Stimulated activated naive CD4-positive, alpha-beta T cell (primary cell): ENCODE data around the gene VIPAS39.

Experiments used
- DNase-seq, 6 experiments: peaks; one replicate each; lab custom pipeline; 2025; lab: John Stamatoyannopoulos, UW

The VIPAS39 gene

GRCh38 chr14:77406086-77406485, 51.3 kb downstream of the VIPAS39 start:
- DNase-seq = no peak

- no peak for DNase-seq
Observed at GRCh38 chr14:77403768-77404167, 53.6 kb downstream of the VIPAS39 start.

GRCh38 chr14:77400216-77400615, 57.2 kb downstream of the VIPAS39 start:
- DNase-seq = no peak

- DNase-seq = no peak
Observed at GRCh38 chr14:77390188-77390587, 67.2 kb downstream of the VIPAS39 start.

GRCh38 chr14:77378701-77379100, 78.7 kb downstream of the VIPAS39 start:
- no peak for DNase-seq

- no peak for DNase-seq
Observed at GRCh38 chr14:77377502-77377844, 79.9 kb downstream of the VIPAS39 start.

GRCh38 chr14:77376771-77377501, 80.5 kb downstream of the VIPAS39 start, which contains the start of the genes SAMD15 and TMED8:
TSS of gene SAMD15 (plus strand) at chr14:77377379. CDS start at chr14:77377419, 40 bp downstream.
TSS of gene TMED8 (minus strand) at chr14:77377094. CDS start at chr14:77377053, 41 bp downstream.
- DNase-seq = peak; percentile 68 to 93 (median 83)
